A673 (cell line): ENCODE measurements around the gene CLEC4M. TPM values are rescaled to one million over a fixed set of nuclear protein-coding genes. Genes with fewer than 3 reads are reported as not detected.

ENCODE experiments used
- BruUV-seq: library from RNA; stranded (reverse); fragments of 400-500 nt; replicated peaks from 2 replicates; lab custom pipeline; 2021; lab: Mats Ljungman, UMichigan
- CTCF ChIA-PET: fragments of 300-600 bp; sonication (Branson Sonifier 250); formaldehyde crosslinking; loops from one replicate; lab custom pipeline; 2022; ENCODE audit warnings: antibody characterized with exemption; lab: Charles Lee
- POLR2A ChIA-PET: fragments of 300-600 bp; sonication (Branson Sonifier 250); formaldehyde crosslinking; loops from one replicate; lab custom pipeline; 2022; ENCODE audit warnings: antibody characterized with exemption; ENCODE audit not compliant: low non-redundant PET; lab: Charles Lee
- DNase-seq: peaks from one replicate; pipeline ENCODE4 v3.0.0-alpha.2; 2015; ENCODE audit warnings: low spot score
- H3K27ac ChIP-seq: fragments of 200-600 bp; sonication (generic); 2 replicates; pipeline ENCODE4 v1.5.1; 2016; ENCODE audit warnings: mixed run types, low read depth, mild to moderate bottlenecking, mixed read lengths, antibody characterized with exemption, low read length; ENCODE audit not compliant: poor library complexity, severe bottlenecking
- H3K27me3 ChIP-seq: fragments of 200-600 bp; sonication (generic); replicated peaks from 2 replicates; pipeline ENCODE4 v1.6.1; 2017; ENCODE audit warnings: mixed run types, low read depth, mild to moderate bottlenecking, mixed read lengths, antibody characterized with exemption, low read length; ENCODE audit not compliant: insufficient read depth, poor library complexity
- H3K36me3 ChIP-seq: fragments of 200-600 bp; sonication (generic); 2 replicates; pipeline ENCODE4 v1.6.1; 2016; ENCODE audit warnings: mixed run types, mild to moderate bottlenecking, mixed read lengths, antibody characterized with exemption, low read length; ENCODE audit not compliant: insufficient read depth, poor library complexity, severe bottlenecking
- H3K4me1 ChIP-seq: fragments of 200-600 bp; sonication (generic); 2 replicates; pipeline ENCODE4 v1.6.1; 2017; ENCODE audit warnings: mixed run types, mild to moderate bottlenecking, mixed read lengths, antibody characterized with exemption, low read length; ENCODE audit not compliant: insufficient read depth, poor library complexity, severe bottlenecking
- H3K4me3 ChIP-seq: fragments of 200-600 bp; sonication (generic); 2 replicates; pipeline ENCODE4 v1.5.1; 2016; ENCODE audit warnings: low read depth, mixed run types, mild to moderate bottlenecking, mixed read lengths, low read length; ENCODE audit not compliant: poor library complexity, severe bottlenecking
- H3K9me3 ChIP-seq: fragments of 200-600 bp; sonication (generic); 2 replicates; pipeline ENCODE4 v1.6.1; 2016; ENCODE audit warnings: mixed run types, low read depth, mild to moderate bottlenecking, mixed read lengths, antibody characterized with exemption, low read length; ENCODE audit not compliant: poor library complexity, severe bottlenecking
- EZH2 ChIP-seq: fragments of 200-600 bp; sonication (generic); IDR thresholded peaks from 2 replicates; pipeline ENCODE4 v1.6.1; 2017; ENCODE audit warnings: borderline replicate concordance, low read depth, mild to moderate bottlenecking, mixed read lengths, antibody characterized with exemption, low read length; ENCODE audit not compliant: poor library complexity, severe bottlenecking
- intact Hi-C: fragments of 100-400 bp; cut with micrococcal nuclease; formaldehyde crosslinking; loops from one replicate; pipeline ENCODE4 v1.10.0; 2022; ENCODE audit not compliant: unreplicated experiment
- total RNA-seq: library from RNA; stranded (reverse); gene quantifications from 2 replicates; pipeline ENCODE4 v1.2.3, GENCODE V29; 2021
- TF ChIP-seq, protein P1 (sequence below): fragments of 300-800, 200-600 bp; sonication (generic); conservative IDR thresholded peaks from 2 replicates; pipeline ENCODE4 v1.5.1; 2017; ENCODE audit warnings: low read depth, mild to moderate bottlenecking, antibody characterized with exemption, low read length, moderate library complexity, mixed read lengths

CLEC4M gene
- total RNA-seq, 1 experiment from 2014 or later = not detected

DNA sequence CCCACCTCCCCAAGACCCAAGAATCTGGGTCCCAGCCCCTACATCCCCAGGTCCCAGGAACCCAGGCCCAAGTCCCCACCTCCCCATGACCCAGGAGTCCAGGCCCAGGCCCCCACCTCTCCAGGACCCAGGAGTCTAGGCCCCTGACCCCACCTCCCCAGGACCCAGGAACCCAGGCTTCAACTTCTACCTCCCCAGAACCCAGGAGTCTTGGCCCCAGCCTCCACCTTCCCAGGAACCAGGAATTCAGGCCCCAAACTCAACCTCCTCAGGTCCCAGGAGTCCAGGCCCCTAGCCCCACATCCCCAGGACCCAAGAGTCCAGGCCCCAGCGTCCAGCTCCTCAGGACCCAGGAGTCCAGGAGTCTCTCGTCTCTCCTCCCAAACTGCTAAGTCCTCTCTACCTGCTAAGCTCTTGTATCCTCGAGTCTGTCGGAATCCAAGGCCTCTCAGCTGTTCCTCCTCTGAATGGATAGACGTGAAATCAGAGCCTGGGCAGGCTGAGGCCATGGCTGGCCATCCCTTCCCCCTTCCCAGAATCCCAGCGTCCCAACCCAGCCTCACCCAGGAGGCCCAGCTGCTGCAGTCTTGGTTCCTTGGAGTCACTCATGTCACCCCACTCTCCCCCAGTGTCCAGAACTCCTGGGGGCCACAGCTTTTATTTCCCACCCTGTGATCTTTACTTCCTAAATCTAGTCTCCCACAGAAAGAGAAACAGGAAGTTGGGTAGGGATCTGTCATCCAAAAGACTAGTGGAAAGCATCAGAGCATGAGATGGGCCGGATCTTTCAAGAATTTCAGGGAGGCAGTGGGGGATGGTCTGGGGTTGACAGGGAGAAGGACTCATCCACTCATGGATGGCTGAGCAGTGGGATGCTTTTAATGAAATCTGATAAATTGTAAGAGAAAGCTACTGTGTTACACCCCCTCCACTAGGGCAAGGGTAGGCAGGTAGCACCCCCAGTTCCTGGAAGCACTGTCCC is 15.8 kb upstream of the CLEC4M start, which contains the start of gene CD209:
Gene CD209 (minus strand): TSS at position 632 of the 982 bp plus-strand sequence. CDS start 23 bp downstream, at position 609.
- intact Hi-C loops = no loop called here
- no peak for TF ChIP-seq EZH2
- TF ChIP-seq, protein P1, sequence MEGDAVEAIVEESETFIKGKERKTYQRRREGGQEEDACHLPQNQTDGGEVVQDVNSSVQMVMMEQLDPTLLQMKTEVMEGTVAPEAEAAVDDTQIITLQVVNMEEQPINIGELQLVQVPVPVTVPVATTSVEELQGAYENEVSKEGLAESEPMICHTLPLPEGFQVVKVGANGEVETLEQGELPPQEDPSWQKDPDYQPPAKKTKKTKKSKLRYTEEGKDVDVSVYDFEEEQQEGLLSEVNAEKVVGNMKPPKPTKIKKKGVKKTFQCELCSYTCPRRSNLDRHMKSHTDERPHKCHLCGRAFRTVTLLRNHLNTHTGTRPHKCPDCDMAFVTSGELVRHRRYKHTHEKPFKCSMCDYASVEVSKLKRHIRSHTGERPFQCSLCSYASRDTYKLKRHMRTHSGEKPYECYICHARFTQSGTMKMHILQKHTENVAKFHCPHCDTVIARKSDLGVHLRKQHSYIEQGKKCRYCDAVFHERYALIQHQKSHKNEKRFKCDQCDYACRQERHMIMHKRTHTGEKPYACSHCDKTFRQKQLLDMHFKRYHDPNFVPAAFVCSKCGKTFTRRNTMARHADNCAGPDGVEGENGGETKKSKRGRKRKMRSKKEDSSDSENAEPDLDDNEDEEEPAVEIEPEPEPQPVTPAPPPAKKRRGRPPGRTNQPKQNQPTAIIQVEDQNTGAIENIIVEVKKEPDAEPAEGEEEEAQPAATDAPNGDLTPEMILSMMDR = no peak
- no peaks in the 10 kb centered on the region for H3K9me3 ChIP-seq
- BruUV-seq = no TSS peak
- ChIA-PET CTCF (no interaction called here), POLR2A (no interaction called here)
- DNase-seq = no peak
- no peaks in the 10 kb centered on the region for H3K4me1 ChIP-seq
- no peak within 1 kb of the TSS for H3K4me3 ChIP-seq
- no peaks in the 10 kb centered on the region for H3K36me3 ChIP-seq
- H3K27me3 ChIP-seq = peaks cover 12% of the 10 kb centered on the region
- H3K27ac ChIP-seq = no peak within 1 kb of the TSS

DNA sequence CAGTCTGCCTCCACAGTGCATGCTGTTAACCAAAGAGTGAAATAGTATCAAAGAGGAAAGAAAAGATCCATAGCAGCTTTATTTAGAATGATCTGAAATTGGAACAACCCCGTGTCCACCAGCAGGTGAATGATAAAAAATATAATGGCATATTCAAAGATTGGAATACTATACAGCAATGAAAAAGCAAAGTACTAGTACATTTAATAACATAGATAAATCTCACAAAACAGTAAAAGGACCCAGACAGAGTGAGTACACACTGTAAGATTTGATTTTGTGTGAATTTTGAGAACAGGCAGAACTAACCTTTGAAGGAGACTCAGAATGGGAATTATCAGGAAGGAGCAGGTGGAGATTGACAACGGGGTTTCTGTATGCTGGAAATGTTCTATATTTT is 14.9 kb upstream of the CLEC4M start:
- BruUV-seq = no TSS peak
- H3K27me3 ChIP-seq = peaks cover 6% of the 10 kb centered on the region
- H3K4me3 ChIP-seq = no peak overlapping the region
- no peaks in the 10 kb centered on the region for H3K4me1 ChIP-seq
- no peak for TF ChIP-seq EZH2
- TF ChIP-seq, protein P1 = no peak
- ChIA-PET POLR2A (no interaction called here), CTCF (no interaction called here)
- no peak for DNase-seq
- H3K36me3 ChIP-seq = no peaks in the 10 kb centered on the region
- H3K9me3 ChIP-seq = no peaks in the 10 kb centered on the region
- H3K27ac ChIP-seq = no peak overlapping the region
- intact Hi-C loops = no loop called here

GRCh38 chr19:7748756-7749155 is 14.3 kb upstream of the CLEC4M start:
- no peak overlapping the region for H3K27ac ChIP-seq
- POLR2A ChIA-PET = no interaction called here
- TF ChIP-seq EZH2 = no peak
- TF ChIP-seq, protein P1 = peak; percentile 46
- BruUV-seq = no TSS peak
- CTCF ChIA-PET = no interaction called here
- peak; percentile 27 for DNase-seq
- peaks cover 6% of the 10 kb centered on the region for H3K27me3 ChIP-seq
- no peak overlapping the region for H3K4me3 ChIP-seq
- H3K36me3 ChIP-seq = no peaks in the 10 kb centered on the region
- no peaks in the 10 kb centered on the region for H3K9me3 ChIP-seq
- no peaks in the 10 kb centered on the region for H3K4me1 ChIP-seq
- intact Hi-C loops = no loop called here
